Measurements from ENCODE around the gene DBH. TPM values are rescaled to one million over a fixed set of nuclear protein-coding genes. Genes with fewer than 3 reads are reported as not detected.

DBH gene
- polyA plus RNA-seq, 1 donor: 0.90 TPM

DNA sequence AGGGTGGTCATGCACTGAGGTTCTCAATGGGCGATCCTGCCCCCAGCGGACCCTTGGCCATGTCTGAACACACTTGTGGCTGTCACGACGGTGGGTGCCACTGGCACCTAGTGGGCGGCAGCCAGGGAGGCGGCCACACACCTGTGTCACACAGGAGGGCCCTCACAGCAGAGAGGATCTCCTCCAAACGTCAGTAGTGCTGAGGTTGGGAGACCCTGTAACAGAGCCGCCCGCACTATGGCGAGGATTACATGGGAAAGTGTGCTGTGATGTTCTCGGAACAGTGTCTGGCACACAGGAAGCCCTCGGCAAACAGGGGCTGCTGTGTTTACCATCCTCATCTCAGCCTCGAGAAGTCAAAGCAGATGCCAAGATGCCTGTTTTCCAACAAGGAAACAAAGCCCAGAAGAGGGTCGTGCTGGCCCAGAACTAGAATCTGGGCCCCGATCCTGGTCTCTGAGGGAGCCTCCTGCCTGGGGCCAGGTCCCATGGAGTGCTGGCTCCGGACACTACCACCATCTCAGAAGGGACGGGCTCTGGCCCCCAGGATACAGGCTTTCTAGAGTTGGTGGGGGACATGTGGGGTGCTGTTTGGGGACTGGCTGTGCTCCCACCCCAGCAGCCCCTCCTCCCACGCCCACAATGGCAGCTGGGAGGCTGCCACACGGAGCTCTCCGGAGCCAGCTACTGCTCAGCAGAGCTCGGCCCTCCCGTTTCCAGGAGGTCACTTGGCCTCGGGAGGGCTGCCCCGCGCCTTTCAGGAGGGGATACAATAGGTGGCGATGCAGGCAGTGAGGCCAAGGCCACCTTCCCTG is 48.2 kb downstream of the DBH start:
- no peak for DNase-seq

DNA sequence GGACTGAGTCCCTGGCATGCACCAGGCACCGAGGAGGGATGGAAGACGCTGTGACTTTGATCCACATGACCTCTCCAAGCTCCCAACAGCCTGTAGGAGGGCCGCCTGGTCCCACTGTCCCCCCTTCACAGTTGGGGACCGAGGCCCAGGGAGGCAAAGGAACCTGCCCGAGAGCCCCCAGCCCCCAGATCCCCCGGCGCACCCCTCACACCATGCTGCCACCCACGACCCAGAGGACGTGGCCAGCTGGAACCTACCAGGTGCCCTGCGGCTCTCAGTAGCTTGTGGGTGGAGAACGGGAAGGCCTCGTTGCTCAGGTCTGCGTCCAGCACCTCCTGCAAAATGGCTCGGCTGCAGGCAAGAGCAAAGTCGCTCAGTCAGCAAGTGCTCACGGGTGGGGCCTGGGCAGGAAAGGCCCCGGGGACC is 48.8 kb downstream of the DBH start:
- DNase-seq: no peak

DNA sequence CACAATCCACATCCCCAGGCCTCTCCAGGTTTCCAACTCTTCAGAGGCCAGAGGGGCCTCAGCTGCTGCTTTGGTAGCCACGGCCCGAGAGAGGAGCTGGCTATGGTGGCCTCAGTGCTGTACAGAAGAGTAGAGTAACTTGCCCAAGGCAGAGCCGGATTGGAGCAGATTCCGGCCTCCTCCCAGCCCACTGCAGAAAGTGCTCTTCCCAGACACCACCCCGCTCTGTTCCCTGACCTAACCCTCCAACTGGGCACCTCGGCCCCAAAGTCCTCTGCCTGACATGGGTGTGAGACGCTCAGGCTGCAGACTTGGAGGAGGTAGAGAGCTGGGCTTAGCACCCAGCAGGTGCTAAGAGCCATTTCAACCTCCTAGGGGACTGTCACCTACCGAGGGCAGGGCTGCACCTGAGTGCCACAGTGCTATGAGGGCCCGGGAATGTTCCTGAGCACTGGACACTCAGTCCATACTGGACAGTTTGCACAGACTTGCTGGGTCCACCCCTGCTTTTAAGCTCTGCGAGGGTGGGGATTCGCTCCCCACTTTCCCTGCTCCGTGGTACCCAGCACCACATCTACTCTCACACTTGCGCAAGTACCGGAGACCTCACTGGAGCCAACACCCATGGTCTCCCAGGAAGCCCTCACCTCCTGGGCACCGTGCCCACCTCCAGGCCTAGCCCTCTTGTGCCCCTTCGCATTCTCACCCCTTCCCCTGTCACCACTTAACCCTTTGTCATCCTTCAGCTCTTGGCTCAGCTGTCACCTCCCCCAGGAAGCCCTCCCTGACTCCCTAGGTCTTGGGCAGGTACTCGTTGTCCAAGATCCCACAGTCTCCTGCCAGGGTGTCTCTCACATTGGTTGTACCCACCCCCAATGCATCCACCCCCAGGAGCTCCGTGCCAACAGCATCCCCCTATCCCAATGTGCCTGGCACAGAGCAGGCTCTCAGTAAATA is 49.8 kb downstream of the DBH start:
- DNase-seq: no peak

DNA sequence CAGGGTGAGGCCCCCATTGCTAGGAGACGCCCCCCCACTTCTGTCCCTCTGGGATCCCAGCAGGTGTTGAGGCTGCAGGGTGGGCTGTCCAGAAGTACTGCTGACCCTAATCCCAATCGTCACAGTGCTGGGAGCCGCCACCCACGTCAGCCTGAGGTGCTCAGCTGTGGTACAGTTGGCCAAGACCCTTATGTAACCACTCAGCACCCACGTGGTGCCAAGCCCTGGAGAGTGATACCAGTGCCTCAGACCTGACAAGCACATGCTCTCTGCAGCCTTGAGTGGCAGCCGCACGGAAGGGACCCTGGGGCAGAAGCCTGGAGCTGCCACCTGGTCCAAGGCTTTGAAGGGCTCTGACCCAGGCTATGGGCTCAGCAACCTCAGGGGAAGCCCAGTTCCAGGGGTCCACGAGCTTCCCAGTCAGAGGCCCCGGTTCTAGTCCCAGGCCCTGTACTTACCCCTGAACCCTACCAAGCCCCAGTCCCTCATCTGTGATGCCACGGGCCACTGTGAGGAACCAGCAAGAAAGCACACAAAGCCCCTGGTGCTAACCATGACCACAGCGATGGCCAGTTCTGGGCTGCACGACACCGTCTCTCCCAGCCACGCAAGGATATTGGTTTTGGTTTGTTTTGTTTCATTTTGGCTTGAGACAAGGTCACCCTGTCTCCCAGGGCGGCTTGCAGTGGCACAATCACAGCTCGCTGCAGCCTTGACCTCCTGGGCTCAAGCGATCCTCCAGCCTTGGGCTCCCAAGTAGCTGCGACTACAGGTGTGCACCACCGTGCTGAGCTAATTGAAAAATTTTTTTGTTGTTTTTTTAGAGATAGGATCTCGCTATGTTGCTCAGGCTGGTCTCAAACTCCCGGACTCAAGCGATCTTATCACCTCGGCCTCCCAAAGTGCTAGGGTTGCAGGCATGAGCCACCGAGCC is 50.7 kb downstream of the DBH start:
- DNase-seq: no peak

DNA sequence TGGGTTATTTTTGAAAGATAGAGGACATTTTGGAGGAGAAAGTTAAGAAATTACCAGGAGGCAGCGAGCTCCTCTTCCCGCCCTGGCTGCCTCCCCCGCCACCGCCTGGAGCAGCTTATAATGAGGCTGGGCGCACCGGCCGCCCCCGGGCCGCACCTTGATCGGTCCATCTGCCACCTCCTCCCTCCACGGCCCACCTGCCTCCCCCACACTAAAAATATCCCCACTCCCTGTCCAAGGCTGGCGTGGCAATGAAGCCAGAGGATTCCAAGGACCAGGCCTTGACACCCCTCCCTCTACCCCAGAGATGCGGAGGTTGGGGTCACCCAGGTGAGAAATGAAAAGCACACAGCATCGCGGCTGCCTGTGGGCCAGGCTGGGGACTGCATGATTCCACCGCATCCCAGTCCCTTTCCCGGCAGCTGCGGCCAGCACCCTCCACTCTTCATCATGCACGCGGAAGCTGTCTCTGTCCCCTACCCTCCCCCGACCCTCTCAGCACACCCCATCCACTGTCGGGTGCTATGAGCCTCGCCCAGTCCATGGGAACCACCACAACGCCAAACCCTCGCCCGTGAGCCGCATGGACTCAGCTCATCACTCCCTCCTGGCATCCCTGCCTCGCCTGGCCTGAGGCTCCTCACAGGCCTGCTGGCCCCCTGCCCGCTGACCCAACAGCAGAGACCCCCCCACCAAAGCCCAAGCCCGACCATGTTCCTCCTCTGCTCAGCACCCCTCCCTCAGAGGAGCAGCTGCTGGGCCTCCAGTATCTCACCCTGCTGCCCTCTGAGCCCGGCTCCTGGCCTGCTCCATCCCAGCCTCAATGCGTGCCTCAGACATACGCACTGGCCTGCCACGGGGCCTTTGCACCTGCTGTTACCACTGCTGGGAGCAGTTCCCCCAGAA is 51.9 kb downstream of the DBH start:
- DNase-seq: no peak

DNA sequence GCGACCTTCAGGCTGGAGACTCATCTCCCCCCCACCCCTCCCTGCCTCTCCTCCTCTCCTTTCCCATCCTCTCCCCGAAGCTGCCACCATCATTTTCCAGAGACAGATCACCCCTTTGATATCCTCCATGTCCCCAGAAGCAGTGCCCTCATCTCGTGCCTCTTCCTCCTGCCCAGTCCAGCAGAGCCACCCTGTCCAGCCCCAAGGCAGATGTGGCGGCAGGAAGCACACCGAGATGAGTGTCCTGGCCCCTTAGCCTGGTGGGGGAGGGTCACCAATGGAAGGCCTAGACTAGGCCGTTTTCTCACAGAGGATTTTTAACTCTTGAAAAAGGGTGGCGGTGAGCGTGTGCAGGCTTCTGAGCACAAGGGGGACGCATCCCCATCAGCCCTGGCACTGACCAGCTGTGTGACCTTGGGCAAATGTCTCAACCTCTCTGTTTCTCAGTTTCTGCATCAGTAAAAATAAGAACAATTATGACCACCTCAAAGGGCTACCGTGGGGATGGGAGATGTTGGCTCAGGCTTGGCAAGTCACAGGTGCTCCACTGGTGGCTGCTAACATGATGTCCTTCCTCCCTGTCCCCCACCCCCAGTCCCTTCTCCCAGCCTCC is 53.1 kb downstream of the DBH start:
- no peak for DNase-seq

DNA sequence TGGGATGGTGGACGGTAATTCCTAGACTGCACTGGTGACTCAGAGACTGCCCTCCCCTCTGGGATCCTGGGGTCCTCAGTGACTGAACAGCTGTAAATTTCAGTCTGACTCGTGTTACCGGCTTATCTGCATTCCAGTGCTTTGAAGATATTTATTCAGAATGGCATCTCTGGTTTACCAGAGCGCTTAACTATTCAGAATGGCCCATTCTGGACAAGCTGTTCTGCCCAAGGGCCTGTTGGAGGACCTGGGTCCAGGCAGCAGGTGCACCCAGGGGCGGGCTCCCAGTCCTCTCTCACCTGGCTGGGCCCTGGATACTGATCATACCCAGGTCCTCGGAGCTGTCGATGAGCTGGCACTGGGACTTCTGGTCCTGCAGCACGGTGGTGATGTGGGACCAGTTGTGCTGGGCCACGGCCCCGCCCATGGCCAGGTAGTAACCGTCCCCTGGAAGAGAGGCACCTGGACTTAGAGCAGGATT is 54.0 kb downstream of the DBH start:
- peak; percentile 69 for DNase-seq

DNA sequence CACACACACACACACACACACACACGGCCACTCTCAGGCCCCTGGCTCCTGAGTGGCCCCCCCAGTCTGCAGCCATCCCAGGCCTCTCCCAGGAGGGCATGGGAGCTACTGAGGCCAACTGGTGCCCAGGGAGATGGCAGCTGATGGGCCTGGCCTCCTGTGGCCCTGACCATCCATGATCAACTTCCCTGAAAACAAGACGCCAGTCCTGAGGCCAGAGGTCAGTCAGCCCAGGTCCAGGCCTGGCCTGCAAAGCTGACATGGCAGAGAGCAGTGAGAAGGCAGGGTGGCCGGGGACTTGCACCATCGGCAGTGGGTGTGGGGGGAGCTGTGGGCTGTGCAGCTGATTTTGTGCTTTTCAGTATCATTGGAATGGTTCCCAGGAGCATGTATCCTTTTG is 55.0 kb downstream of the DBH start:
- no peak for DNase-seq

DNA sequence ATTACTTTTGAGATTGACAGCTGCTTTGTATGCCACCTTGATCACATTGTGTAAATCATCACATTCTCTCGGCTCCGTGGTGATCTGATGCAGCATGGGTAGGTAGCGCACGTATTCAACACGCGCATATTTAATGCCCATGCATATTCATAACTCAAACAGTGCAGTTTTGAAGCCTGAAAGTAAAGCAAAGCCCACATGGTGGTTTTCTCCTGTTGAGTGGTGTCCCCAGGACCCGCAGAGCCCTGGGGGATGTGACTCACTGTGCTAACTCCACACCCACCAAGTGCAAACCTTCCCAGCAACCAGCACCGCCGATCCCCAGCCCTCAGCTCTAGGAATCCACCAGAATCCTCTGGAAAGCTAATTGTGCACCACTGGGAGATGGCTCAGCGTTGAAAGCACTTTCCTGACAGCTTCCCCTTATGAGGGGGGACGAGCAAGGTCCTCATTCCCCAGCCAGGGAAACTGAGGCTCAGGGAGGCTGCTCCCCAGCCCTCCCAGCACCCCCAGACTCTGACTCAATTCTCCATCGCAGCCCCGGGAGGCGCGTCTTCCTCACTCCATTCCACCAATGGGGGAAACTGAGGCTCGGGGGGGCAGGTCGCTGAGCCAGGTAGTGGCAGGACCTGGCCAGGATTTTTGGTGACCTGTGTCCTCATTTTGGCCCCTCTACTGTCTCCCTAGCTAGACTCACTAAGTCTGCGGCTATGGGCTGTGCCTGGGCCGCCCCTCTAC is 55.6 kb downstream of the DBH start:
- no peak for DNase-seq

DNA sequence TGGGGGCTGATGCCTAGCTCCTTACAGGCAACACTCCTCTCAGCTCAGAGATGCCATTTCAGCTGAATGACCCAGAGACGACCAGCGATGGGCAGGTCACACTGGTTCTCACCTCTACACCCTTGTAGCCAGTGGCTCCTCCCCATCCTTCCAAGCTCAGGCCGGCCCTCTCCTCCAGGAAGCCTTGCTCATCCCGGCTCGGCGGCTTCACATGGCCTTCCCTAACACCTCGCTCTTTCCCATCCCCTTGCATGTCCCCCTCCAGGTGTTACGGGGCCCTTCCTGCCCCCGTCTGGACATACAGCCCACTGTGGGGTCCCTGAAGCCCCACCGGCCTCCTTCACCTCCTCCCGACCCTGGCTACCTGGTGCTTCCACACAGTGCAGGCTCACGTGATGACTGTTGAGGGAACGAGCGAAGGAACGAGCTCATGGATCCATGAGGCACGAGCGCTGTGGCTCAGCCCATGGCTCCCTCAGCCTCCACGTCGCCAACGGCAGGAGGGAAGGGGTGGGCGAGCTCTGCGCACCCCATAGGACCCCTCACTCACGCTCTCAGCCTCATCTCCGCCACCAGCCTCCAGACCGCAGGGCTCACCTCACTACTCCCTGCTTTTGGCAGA is 56.3 kb downstream of the DBH start:
- DNase-seq: no peak

DNA sequence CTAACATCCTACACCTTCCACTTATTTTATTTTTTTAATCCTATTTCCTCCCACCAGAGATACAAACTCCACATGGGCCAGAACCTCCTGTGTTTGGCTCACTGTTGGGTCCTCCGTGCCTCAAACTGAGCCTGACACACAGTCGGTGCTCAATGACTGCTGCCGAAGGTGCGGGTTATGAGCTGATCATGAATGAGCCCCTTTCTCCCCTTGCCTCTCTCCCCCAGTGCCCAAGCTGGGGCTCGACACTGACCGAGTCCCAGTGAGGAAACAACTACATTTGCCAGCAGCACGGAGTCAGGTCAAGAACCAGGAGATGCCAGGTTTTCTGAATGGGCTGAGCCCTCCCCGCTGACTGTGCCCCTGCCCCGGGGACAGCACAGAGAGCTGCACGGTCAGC is 57.0 kb downstream of the DBH start:
- DNase-seq: no peak

DNA sequence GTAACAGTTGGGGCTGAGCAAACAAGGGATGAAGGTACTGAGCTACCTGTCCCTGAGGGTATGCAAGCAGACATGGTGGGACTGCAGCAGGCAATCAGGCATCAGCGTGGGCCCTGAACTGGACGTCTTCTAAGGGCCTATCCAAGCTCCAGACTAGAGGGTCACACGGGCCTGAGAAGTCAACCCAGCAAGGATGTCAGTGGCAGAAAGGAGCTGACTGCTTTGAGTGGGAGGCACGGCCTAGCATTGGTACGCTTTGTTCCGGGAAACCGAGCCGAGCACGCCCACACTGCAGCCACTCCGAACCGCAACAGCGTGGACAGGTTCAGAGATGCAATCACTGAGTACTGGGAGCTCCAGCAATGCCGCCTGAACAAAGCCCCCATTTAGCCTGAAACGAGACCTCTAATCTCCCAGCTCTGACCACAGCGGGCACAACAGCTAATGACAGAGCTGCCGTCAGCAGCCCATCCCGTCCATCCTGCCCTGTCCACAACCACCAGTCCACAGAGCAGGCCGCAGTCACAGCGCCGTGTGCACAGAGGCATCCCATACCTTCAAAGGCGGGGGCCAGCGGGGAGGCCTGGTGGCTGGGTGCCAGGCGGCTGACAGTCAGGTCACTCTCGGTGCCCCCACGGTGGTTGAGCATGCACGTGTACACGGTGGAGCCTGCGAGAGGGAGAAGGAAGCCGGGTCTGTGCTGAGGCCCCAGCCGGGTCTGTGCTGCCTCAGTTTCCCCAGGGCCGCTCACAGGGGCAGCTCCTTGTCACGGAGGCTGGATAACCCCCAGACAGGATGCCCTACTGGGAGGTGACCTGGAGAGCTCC is 57.8 kb downstream of the DBH start:
- no peak for DNase-seq

DNA sequence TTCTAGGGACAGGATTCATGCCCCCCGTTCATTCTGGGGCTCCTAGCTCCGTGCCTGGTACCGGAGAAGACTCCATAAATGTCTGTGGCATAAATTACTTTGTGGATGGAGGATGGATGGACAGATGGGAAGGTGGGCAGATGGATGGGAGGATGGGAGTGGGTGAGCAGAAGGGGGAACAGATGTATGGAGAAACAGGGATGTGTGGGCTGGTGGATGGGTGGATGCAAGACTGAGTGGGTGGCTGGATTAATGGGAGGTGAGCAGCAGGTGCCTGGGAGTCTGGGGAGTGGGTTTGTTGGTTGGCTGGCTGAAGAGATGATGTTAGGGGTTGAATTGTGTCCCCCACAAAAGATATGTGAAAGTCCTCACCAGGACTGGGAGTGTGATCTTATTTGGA is 58.5 kb downstream of the DBH start:
- DNase-seq: no peak

DNA sequence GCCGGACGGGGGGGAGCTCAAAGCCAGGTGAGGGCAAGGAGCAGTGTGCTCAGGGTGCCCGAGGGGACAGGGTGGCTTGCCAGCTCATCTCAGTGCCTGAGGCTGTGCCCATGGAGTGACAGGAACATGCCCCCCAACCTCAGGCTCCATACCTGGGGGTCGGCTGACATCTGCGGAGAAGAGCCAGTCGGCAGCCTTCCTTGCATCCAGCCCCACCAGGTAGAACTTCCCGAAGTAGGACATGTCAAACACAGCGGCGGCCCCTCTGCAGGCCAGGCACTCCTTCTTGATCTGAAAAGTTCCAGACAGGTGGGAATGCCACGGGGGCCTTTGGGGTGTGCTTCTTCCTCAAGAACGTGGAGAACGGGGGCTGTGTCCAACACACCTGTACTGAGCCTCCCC is 59.9 kb downstream of the DBH start:
- DNase-seq: no peak

DNA sequence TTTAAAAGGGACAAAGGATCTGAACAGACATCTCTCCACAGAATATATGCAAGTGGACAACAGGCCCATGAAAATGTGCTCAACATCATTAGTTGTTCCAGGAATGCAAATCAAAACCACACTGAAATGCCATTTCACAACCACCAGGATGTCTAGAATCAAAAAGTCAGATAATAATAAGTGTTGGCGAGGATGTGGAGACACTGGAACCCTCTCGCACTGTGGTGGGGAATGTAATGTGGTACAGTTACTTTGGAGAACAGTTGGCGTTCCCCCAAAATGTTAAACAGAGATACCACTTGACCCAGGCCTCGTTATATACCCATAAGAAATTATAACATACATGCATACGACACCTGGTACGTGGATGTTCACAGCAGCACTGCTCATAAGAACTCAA is 63.4 kb downstream of the DBH start:
- DNase-seq: no peak

DNA sequence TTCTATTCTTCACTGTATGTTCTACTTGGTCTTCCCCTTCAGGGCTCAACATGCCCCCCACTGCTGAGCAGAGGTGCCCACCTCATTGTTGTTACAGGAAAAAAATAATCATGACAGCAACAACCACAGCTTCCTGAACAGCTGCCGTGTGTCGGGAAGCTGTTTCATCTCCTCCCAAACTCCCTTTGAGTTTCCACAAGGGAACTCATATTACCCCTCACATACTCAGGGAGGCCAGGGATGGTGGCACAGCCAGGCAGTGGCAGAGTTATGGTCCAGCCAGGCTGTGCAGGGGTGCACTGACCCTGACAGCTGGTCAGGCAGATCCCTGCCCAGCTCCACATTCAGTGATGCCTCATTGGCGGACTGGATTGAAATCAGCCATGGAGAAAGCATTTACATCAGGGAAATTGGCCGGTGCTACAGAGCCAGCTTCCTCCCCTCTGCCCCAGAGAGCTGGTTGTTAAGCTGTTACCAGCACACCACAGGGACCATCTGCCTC is 64.7 kb downstream of the DBH start:
- no peak for DNase-seq

DNA sequence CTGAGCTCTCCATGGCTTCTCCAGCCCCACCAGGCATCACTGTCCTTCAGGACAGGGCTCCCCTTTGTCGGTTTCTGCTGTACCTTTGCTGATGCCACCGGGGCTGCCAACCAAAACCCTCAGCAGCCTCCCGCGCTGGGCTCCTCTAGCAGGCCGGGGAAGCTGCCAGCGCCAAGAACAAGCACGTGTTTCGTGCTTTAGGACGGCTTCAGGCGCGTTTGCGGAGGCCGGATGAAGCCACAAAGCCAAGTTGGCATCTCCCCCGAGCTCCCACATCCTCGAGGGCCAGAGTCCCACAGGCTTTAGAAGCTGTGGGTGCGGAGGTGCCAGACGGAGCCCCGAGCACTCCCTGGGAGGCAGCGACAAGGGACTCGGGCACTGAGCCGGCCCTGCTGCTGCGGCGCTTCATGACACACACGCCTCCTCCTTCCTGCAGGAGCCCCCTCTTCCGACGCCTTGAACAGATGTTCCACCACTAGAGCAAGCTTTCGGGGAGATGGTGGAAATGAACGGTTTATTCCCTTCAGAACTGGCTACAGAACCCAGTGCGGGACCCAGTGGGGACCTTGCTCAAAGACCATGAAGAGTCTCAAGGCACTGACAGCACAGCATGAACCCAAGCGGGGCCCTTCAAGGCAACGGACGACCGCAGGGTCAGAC is 65.3 kb downstream of the DBH start:
- DNase-seq: no peak
